Sigmoid colon (tissue), 4 donors: ENCODE measurements around the gene CARMIL1.

Experiments used
- CTCF ChIP-seq, 4 experiments: fragments of 450-650 bp in 3 of 4; fragments of 200-600 bp in 1 of 4; IDR thresholded peaks; one replicate each; pipeline ENCODE4 v1.5.1; 2016 to 2019; ENCODE audit warnings: antibody characterized with exemption in 4 of 4, mild to moderate bottlenecking in 3 of 4, moderate library complexity in 2 of 4
- EP300 ChIP-seq, 4 donors: sonication (generic); formaldehyde crosslinking; IDR thresholded peaks; one replicate each; pipeline ENCODE4 v1.6.1; 2017; ENCODE audit warnings: antibody characterized with exemption in 4 of 4
- POLR2A ChIP-seq, 2 donors: fragments of 450-650 bp; IDR thresholded peaks; one replicate each; pipeline ENCODE4 v1.6.1; 2016; ENCODE audit warnings: antibody characterized with exemption in 2 of 2, mild to moderate bottlenecking in 2 of 2, moderate library complexity in 2 of 2
- POLR2AphosphoS5 ChIP-seq, 4 donors: sonication (generic); formaldehyde crosslinking; IDR thresholded peaks; one replicate each; pipeline ENCODE4 v1.6.1; 2017; ENCODE audit warnings: antibody characterized with exemption in 4 of 4

- TF ChIP-seq CTCF (IDR thresholded peaks at IDR 0.05) (no peak), POLR2A (IDR thresholded peaks at IDR 0.05) (no peak), EP300 (IDR thresholded peaks at IDR 0.05) (no peak), POLR2AphosphoS5 (IDR thresholded peaks at IDR 0.05) (no peak)
These were observed 45.9 kb upstream of the CARMIL1 start for GRCh38 chr6:25233226-25233625.
